IMR-90 (cell line): Measurements from ENCODE around the gene NIPAL4. TPM values are rescaled to one million over a fixed set of nuclear protein-coding genes. Genes with fewer than 3 reads are reported as not detected.

Experiments used
- ATAC-seq: fragments of 200-7000 bp; cut with Tn5 transposase; 2 replicates; pipeline ENCODE4 v1.9.1; 2020; ENCODE audit warnings: low read depth, mild to moderate bottlenecking, moderate library complexity
- BruUV-seq: library from RNA; stranded (reverse); fragments of 400-500 nt; replicated peaks from 2 replicates; lab custom pipeline; 2021; lab: Mats Ljungman, UMichigan
- CTCF ChIA-PET: fragments of 300-600 bp; formaldehyde crosslinking; extraction: SDS; loops from one replicate; lab custom pipeline; 2021; ENCODE audit warnings: antibody characterized with exemption; lab: Yijun Ruan, JAX
- POLR2A ChIA-PET: fragments of 300-600 bp; sonication (Branson Sonifier 250); formaldehyde crosslinking; loops from one replicate; lab custom pipeline; 2022; ENCODE audit warnings: antibody characterized with exemption; ENCODE audit not compliant: unreplicated experiment; lab: Charles Lee
- DNase-seq: peaks from one replicate; pipeline ENCODE4 v3.0.0; 2013
- H2AFZ ChIP-seq: replicated peaks from 2 replicates; pipeline ENCODE3; 2013; ENCODE audit warnings: low read length, mild to moderate bottlenecking; ENCODE audit not compliant: poor library complexity
- H2AK5ac ChIP-seq: 2 replicates; pipeline ENCODE4 v1.6.1; 2013; ENCODE audit warnings: low read depth, low read length, inconsistent platforms
- H2AK9ac ChIP-seq: replicated peaks from 2 replicates; pipeline ENCODE3; 2013; ENCODE audit warnings: mild to moderate bottlenecking, low read depth, low read length, moderate library complexity; ENCODE audit not compliant: poor library complexity
- H2BK120ac ChIP-seq: 2 replicates; pipeline ENCODE4 v1.6.1; 2013; ENCODE audit warnings: low read depth, low read length, inconsistent platforms
- H2BK15ac ChIP-seq: 3 replicates; pipeline ENCODE4 v1.6.1; 2013; ENCODE audit warnings: low read depth, low read length, inconsistent platforms
- H2BK20ac ChIP-seq: 2 replicates; pipeline ENCODE4 v1.6.1; 2013; ENCODE audit warnings: low read depth, mild to moderate bottlenecking, inconsistent platforms, low read length, moderate library complexity
- H2BK5ac ChIP-seq: 2 replicates; pipeline ENCODE4 v1.6.1; 2013; ENCODE audit warnings: mild to moderate bottlenecking, low read depth, low read length, inconsistent platforms; ENCODE audit not compliant: poor library complexity, severe bottlenecking
- H3K14ac ChIP-seq: replicated peaks from 2 replicates; pipeline ENCODE4 v1.6.1; 2013; ENCODE audit warnings: low read depth, low read length, inconsistent platforms
- H3K18ac ChIP-seq: 2 replicates; pipeline ENCODE4 v1.6.1; 2013; ENCODE audit warnings: low read depth, low read length, control low read depth
- H3K23ac ChIP-seq: 2 replicates; pipeline ENCODE4 v1.6.1; 2013; ENCODE audit warnings: low read depth, low read length, inconsistent platforms
- H3K27ac ChIP-seq: 2 replicates; pipeline ENCODE4 v1.5.1; 2013; ENCODE audit warnings: mild to moderate bottlenecking, control low read depth, low read length; ENCODE audit not compliant: insufficient read depth
- H3K27me3 ChIP-seq: 2 replicates; pipeline ENCODE4 v1.6.1; 2013; ENCODE audit warnings: low read length; ENCODE audit not compliant: control insufficient read depth, insufficient read depth
- H3K36me3 ChIP-seq: 2 replicates; pipeline ENCODE4 v1.6.1; 2013; ENCODE audit warnings: low read length, mixed read lengths; ENCODE audit not compliant: control insufficient read depth, insufficient read depth
- H3K4ac ChIP-seq: 2 replicates; pipeline ENCODE4 v1.6.1; 2013; ENCODE audit warnings: low read depth, low read length, inconsistent platforms
- H3K4me1 ChIP-seq: 2 replicates; pipeline ENCODE4 v1.6.1; 2013; ENCODE audit warnings: low read length, mixed read lengths; ENCODE audit not compliant: control insufficient read depth, insufficient read depth
- H3K4me2 ChIP-seq: 2 replicates; pipeline ENCODE4 v1.6.1; 2013; ENCODE audit warnings: low read depth, mild to moderate bottlenecking, control low read depth, low read length, moderate library complexity
- H3K4me3 ChIP-seq: 2 replicates; pipeline ENCODE4 v1.5.1; 2013; ENCODE audit warnings: low read depth, mild to moderate bottlenecking, control low read depth, low read length, moderate library complexity; ENCODE audit not compliant: insufficient read depth
- H3K56ac ChIP-seq: 2 replicates; pipeline ENCODE4 v1.6.1; 2013; ENCODE audit warnings: low read length, inconsistent platforms; ENCODE audit not compliant: insufficient read depth; ENCODE audit errors: extremely low read depth
- H3K79me1 ChIP-seq, 2 experiments: 2 replicates each; pipeline ENCODE4 v1.6.1; 2013; ENCODE audit warnings: low read length in 2 of 2, inconsistent platforms in 1 of 2, low read depth in 1 of 2
- H3K9ac ChIP-seq: 2 replicates; pipeline ENCODE4 v1.6.1; 2013; ENCODE audit warnings: low read depth, low read length, control low read depth
- H3K9me1 ChIP-seq: 2 replicates; pipeline ENCODE4 v1.6.1; 2013; ENCODE audit warnings: low read length, inconsistent platforms; ENCODE audit not compliant: insufficient read depth
- H3K9me3 ChIP-seq: 2 replicates; pipeline ENCODE4 v1.6.1; 2013; ENCODE audit warnings: low read length; ENCODE audit not compliant: control insufficient read depth, insufficient read depth
- H4K20me1 ChIP-seq: 2 replicates; pipeline ENCODE4 v1.6.1; 2013; ENCODE audit warnings: low read length, inconsistent platforms; ENCODE audit not compliant: insufficient read depth
- H4K5ac ChIP-seq: 2 replicates; pipeline ENCODE4 v1.6.1; 2013; ENCODE audit warnings: mild to moderate bottlenecking, low read depth, low read length, control low read depth
- H4K8ac ChIP-seq, 2 experiments: 2 replicates each; pipeline ENCODE4 v1.6.1; 2013; ENCODE audit warnings: low read depth in 2 of 2, low read length in 2 of 2, control low read depth in 1 of 2, inconsistent platforms in 1 of 2
- H4K91ac ChIP-seq: 2 replicates; pipeline ENCODE4 v1.6.1; 2013; ENCODE audit warnings: low read depth, low read length, inconsistent platforms; ENCODE audit not compliant: insufficient read depth
- BHLHE40 ChIP-seq: fragments of 150-350 bp; IDR thresholded peaks from 2 replicates; pipeline ENCODE4 v1.6.1; 2016; ENCODE audit warnings: mild to moderate bottlenecking, low read depth, low read length
- CHD1 ChIP-seq: IDR thresholded peaks from 2 replicates; pipeline ENCODE4 v1.6.1; 2012; ENCODE audit warnings: low read depth, low read length, improper control_type of control experiment
- CTCF ChIP-seq: conservative IDR thresholded peaks from 2 replicates; pipeline ENCODE4 v1.5.1; 2012; ENCODE audit warnings: mild to moderate bottlenecking, low read depth, low read length, improper control_type of control experiment
- ELK1 ChIP-seq: fragments of 150-350 bp; IDR thresholded peaks from 2 replicates; pipeline ENCODE4 v1.6.1; 2016; ENCODE audit warnings: low read depth, mild to moderate bottlenecking, low read length, moderate library complexity, borderline replicate concordance
- FOS ChIP-seq: fragments of 150-350 bp; IDR thresholded peaks from 2 replicates; pipeline ENCODE4 v1.6.1; 2016; ENCODE audit warnings: low read depth, low read length
- MAZ ChIP-seq: IDR thresholded peaks from 2 replicates; pipeline ENCODE4 v1.6.1; 2012; ENCODE audit warnings: low read depth, mild to moderate bottlenecking, low read length, improper control_type of control experiment, moderate library complexity, borderline replicate concordance
- POLR2A ChIP-seq: IDR thresholded peaks from 2 replicates; pipeline ENCODE4 v1.6.1; 2012; ENCODE audit warnings: mild to moderate bottlenecking, low read depth, low read length
- RCOR1 ChIP-seq: IDR thresholded peaks from 2 replicates; pipeline ENCODE4 v1.6.1; 2012; ENCODE audit warnings: mild to moderate bottlenecking, low read length, improper control_type of control experiment; ENCODE audit not compliant: insufficient replicate concordance
- SMC3 ChIP-seq: fragments of 150-350 bp; IDR thresholded peaks from 2 replicates; pipeline ENCODE4 v1.6.1; 2016; ENCODE audit warnings: low read depth, mild to moderate bottlenecking, antibody characterized with exemption, low read length, moderate library complexity
- dilution Hi-C: fragments of 300-500 bp; cut with HindIII; formaldehyde crosslinking; loops from one replicate; pipeline ENCODE4 v1.14.3; 2018; ENCODE audit warnings: low sequenced_read_pairs; ENCODE audit not compliant: unreplicated experiment
- in situ Hi-C: fragments of 300-500 bp; cut with MboI; formaldehyde crosslinking; loops from 3 replicates; pipeline ENCODE4 v1.14.3; 2019; ENCODE audit warnings: low sequenced_read_pairs, inconsistent platforms, mixed read lengths
- intact Hi-C: fragments of 100-400 bp; cut with micrococcal nuclease; formaldehyde crosslinking; loops from 2 replicates; pipeline ENCODE4 v1.10.0; 2022
- polyA plus RNA-seq, 3 experiments: library from polyadenylated mRNA; depleted of rRNA; stranded (reverse); fragments of >200 nt; gene quantifications; 2 replicates each; pipeline ENCODE4 v1.2.3, GENCODE V29; 2012; ENCODE audit warnings: low replicate concordance in 1 of 3
- total RNA-seq: library from RNA; depleted of rRNA; stranded (reverse); fragments of >200 nt; gene quantifications from 2 replicates; pipeline ENCODE4 v1.2.3, GENCODE V29; 2012

The NIPAL4 gene
- total and polyA plus RNA-seq, 2 of the 4 experiments (the other 2 are of a cell fraction) = 0.18 to 0.39 TPM

- no peak overlapping the region for H3K4me2 ChIP-seq
- H2AK5ac ChIP-seq = peak overlapping the region; percentile 49; the same call in 1 of the 2 replicates
- peaks cover 22% of the 10 kb centered on the region for H3K36me3 ChIP-seq
- H3K9me1 ChIP-seq = peaks cover 30% of the 10 kb centered on the region
- BruUV-seq = no TSS peak
- H3K27ac ChIP-seq = no peak overlapping the region
- H2AFZ ChIP-seq = no peak overlapping the region
- no peak overlapping the region for H3K4me3 ChIP-seq
- no peaks in the 10 kb centered on the region for H3K9me3 ChIP-seq
- H3K4me1 ChIP-seq = peaks cover 25% of the 10 kb centered on the region
- ATAC-seq (no peak), DNase-seq (no peak)
- H3K27me3 ChIP-seq = no peaks in the 10 kb centered on the region
- POLR2A ChIA-PET = interaction anchor here (0.6 kb wide), 1 partner anchor 140 kb away, joined by 3 read pairs; no protein-coding TSS in a partner anchor
- H4K5ac ChIP-seq = no peak overlapping the region
- CTCF ChIA-PET = interaction anchor here (0.6 kb wide), 1 partner anchor 91 kb away, joined by 3 read pairs; no protein-coding TSS in a partner anchor
- no peak overlapping the region for H3K4ac ChIP-seq
- 0 out of 2 replicates have a peak overlapping the region, but pooled peaks have one; percentile 25 for H3K18ac ChIP-seq
- no peak overlapping the region; the same call in 2 of the 3 replicates for H2BK15ac ChIP-seq
- peak overlapping the region; percentile 38 for H2BK5ac ChIP-seq
- H4K20me1 ChIP-seq = peaks cover 9% of the 10 kb centered on the region
- H3K14ac ChIP-seq = no peak overlapping the region; the same call in 1 of the 2 replicates
- no peak overlapping the region for H2AK9ac ChIP-seq
- H4K8ac ChIP-seq = no peak overlapping the region
- dilution Hi-C loops = no loop called here
- H3K56ac ChIP-seq = no peak overlapping the region
- TF ChIP-seq CTCF (no peak), CHD1 (no peak), RCOR1 (no peak), POLR2A (no peak), FOS (no peak), MAZ (no peak), SMC3 (no peak), ELK1 (no peak), BHLHE40 (no peak)
- no peak overlapping the region for H2BK120ac ChIP-seq
- H2BK20ac ChIP-seq = no peak overlapping the region; the same call in 1 of the 2 replicates
- no peak overlapping the region for H3K9ac ChIP-seq
- in situ Hi-C loops = loop anchor here (10.0 kb wide), 1 partner anchor 205 kb away; no protein-coding TSS in a partner anchor
- intact Hi-C loops = loop anchor here (10.0 kb wide), 1 partner anchor 205 kb away; no protein-coding TSS in a partner anchor
- no peak overlapping the region for H4K91ac ChIP-seq
- H3K79me1 ChIP-seq = peaks cover 31 to 61% of the 10 kb centered on the region in 2 experiments
- H3K23ac ChIP-seq = no peak overlapping the region
Measured at GRCh38 chr5:157509587-157509986, 49.6 kb downstream of the NIPAL4 start.
